GM10266 (cell line): Measurements from ENCODE around the gene MEST.

ENCODE experiments used
- DNase-seq: peaks from one replicate; pipeline ENCODE4 v3.0.0; 2012; ENCODE audit errors: extremely low spot score
- CTCF ChIP-seq: IDR thresholded peaks from 2 replicates; pipeline ENCODE4 v1.5.1; 2012; ENCODE audit warnings: mild to moderate bottlenecking, low read depth; ENCODE audit not compliant: control insufficient read depth, insufficient read depth; ENCODE audit errors: missing control alignments

MEST gene

GRCh38 chr7:130490888-130491804 lies 739 bp upstream of the MEST start:
- TF ChIP-seq CTCF: peak; percentile 46
- peak; percentile 77 for DNase-seq

GRCh38 chr7:130492523-130493274 lies 814 bp downstream of the MEST start:
- TF ChIP-seq CTCF: no peak
- no peak for DNase-seq

- TF ChIP-seq CTCF: no peak
- no peak for DNase-seq
These were observed 1.5 kb downstream of the MEST start for GRCh38 chr7:130493275-130493873.

DNA sequence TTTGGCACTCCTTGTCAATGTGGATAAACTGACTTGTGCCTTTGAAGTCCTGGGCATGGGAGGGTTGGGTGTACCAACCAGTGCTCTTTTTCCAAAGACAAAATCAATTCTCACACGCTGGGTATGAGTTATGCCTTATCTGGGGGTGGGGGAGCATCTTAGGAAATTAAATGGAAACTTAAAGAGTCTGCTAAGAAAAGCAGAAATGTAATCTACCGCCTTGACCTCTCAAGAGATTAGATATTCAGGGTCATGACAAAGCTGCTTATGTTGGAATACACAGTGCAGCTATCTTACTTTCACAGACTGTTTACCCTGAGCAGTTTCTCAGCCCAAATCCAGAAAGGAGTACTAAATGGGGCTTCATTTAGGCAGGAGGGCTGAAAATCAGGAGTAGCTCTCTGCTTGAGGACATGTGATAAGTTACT lies 2.6 kb downstream of the MEST start:
- DNase-seq: no peak
- no peak for TF ChIP-seq CTCF

GRCh38 chr7:130500463-130500862 lies 8.6 kb downstream of the MEST start:
- TF ChIP-seq CTCF: no peak
- no peak for DNase-seq

- no peak for TF ChIP-seq CTCF
- DNase-seq: no peak
These were observed 9.0 kb downstream of the MEST start for GRCh38 chr7:130500910-130501309.

DNA sequence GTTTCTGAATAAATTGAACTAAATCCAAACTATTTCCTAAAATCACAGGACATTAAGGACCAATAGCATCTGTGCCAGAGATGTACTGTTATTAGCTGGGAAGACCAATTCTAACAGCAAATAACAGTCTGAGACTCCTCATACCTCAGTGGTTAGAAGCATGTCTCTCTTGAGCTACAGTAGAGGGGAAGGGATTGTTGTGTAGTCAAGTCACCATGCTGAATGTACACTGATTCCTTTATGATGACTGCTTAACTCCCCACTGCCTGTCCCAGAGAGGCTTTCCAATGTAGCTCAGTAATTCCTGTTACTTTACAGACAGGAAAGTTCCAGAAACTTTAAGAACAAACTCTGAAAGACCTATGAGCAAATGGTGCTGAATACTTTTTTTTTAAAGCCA lies 13.9 kb downstream of the MEST start:
- no peak for TF ChIP-seq CTCF
- no peak for DNase-seq
